ENCODE measurements around the gene INHBE.

GRCh38 chr12:57415088-57415487 is 40.0 kb upstream of the INHBE start:
- TF ChIP-seq CTCF (IDR thresholded peaks at IDR 0.05) (no peak), POLR2A (IDR thresholded peaks at IDR 0.05; ENCODE audit: low read depth) (no peak), EP300 (IDR thresholded peaks at IDR 0.05) (no peak), POLR2AphosphoS5 (IDR thresholded peaks at IDR 0.05) (no peak)

All from esophagus muscularis mucosa (tissue), 4 donors.